HG03457 (cell line): ENCODE measurements around the gene EEIG1.

Experiments
- ATAC-seq: cut with Tn5 transposase; IDR thresholded peaks from one replicate; pipeline ENCODE4 v1.9.1; 2021; ENCODE audit warnings: moderate number of reproducible peaks; ENCODE audit not compliant: unreplicated experiment

EEIG1 gene

GRCh38 chr9:128001779-128002298 lies 21.1 kb upstream of the EEIG1 start:
- no peak for ATAC-seq

- ATAC-seq, result no peak
Observed at GRCh38 chr9:128001151-128001778, 20.5 kb upstream of the EEIG1 start.

GRCh38 chr9:127999461-127999860 lies 18.7 kb upstream of the EEIG1 start:
- no peak for ATAC-seq

GRCh38 chr9:127993721-127994120 lies 12.9 kb upstream of the EEIG1 start:
- ATAC-seq, result no peak

- ATAC-seq, result no peak
Observed at GRCh38 chr9:127991757-127992274, 11.0 kb upstream of the EEIG1 start.

- no peak for ATAC-seq
Observed at GRCh38 chr9:127991017-127991756, 10.4 kb upstream of the EEIG1 start.

- ATAC-seq, result no peak
Observed at GRCh38 chr9:127990554-127990953, 9.8 kb upstream of the EEIG1 start.

GRCh38 chr9:127989094-127989493 lies 8.3 kb upstream of the EEIG1 start:
- no peak for ATAC-seq

- no peak for ATAC-seq
Observed at GRCh38 chr9:127987103-127987614, 6.4 kb upstream of the EEIG1 start.

- ATAC-seq, result no peak
Observed at GRCh38 chr9:127985011-127985410, 4.2 kb upstream of the EEIG1 start.

- ATAC-seq, result no peak
Observed at GRCh38 chr9:127983847-127984289, 3.1 kb upstream of the EEIG1 start.

- no peak for ATAC-seq
Observed at GRCh38 chr9:127982912-127983311, 2.1 kb upstream of the EEIG1 start.

GRCh38 chr9:127981559-127982121 lies 851 bp upstream of the EEIG1 start:
- no peak for ATAC-seq

GRCh38 chr9:127980060-127980705 lies 606 bp downstream of the EEIG1 start:
- peak; percentile 17 for ATAC-seq

GRCh38 chr9:127979333-127980059 lies 1.3 kb downstream of the EEIG1 start:
- no peak for ATAC-seq

GRCh38 chr9:127979015-127979332 lies 1.8 kb downstream of the EEIG1 start:
- ATAC-seq, result no peak

- ATAC-seq, result no peak
Observed at GRCh38 chr9:127977884-127978647, 2.7 kb downstream of the EEIG1 start.

- ATAC-seq, result no peak
Observed at GRCh38 chr9:127977009-127977883, 3.5 kb downstream of the EEIG1 start.

- ATAC-seq, result no peak
Observed at GRCh38 chr9:127976498-127976897, 4.3 kb downstream of the EEIG1 start.
